ENCODE results near the gene PYGB. TPM values are rescaled to one million over a fixed set of nuclear protein-coding genes. Genes with fewer than 3 reads are reported as not detected.
A peak's percentile ranks its signal among the peaks of the same experiment; 100 is the strongest.

PYGB gene
- total RNA-seq, 2 donors from 2014 or later, result 231 to 261 TPM

GRCh38 chr20:25256226-25256859, 8.5 kb downstream of the PYGB start:
- intact Hi-C loops (cut with DNase I), result no loop called here
- peak overlapping the region; percentile 80 to 86 for H3K27ac ChIP-seq
- no peak for TF ChIP-seq POLR2AphosphoS5 (IDR thresholded peaks at IDR 0.05)
- H3K9me3 ChIP-seq, result no peaks in the 10 kb centered on the region
- H3K27me3 ChIP-seq (replicated peaks; ENCODE audit: insufficient read depth), result no peaks in the 10 kb centered on the region
- H3K4me1 ChIP-seq (replicated peaks), result peaks cover 30% of the 10 kb centered on the region
- 64% methylated on average over 5 of the region's 5 CpGs for WGBS
- peaks cover 0 to 6% of the 10 kb centered on the region in 2 donors for H3K36me3 ChIP-seq
- no peak overlapping the region for H3K4me3 ChIP-seq
- DNase-seq (ENCODE audit: low spot score), result no peak

- 92% methylated on average over 5 of the region's 5 CpGs for WGBS
- Histone ChIP-seq H3K9me3 (no peaks in the 10 kb centered on the region), H3K27me3 (replicated peaks; ENCODE audit: insufficient read depth) (no peaks in the 10 kb centered on the region), H3K27ac (peak overlapping the region; percentile 12 to 30), H3K4me3 (no peak overlapping the region), H3K36me3 (peaks cover 0 to 6% of the 10 kb centered on the region in 2 donors), H3K4me1 (replicated peaks) (peaks cover 24% of the 10 kb centered on the region)
- TF ChIP-seq POLR2AphosphoS5 (IDR thresholded peaks at IDR 0.05) (no peak), POLR2A (IDR thresholded peaks at IDR 0.05) (no peak), CTCF (IDR thresholded peaks at IDR 0.05) (no peak)
- intact Hi-C loops (cut with DNase I), result no loop called here
- DNase-seq (ENCODE audit: low spot score), result no peak
Observed at GRCh38 chr20:25257130-25257529, 9.2 kb downstream of the PYGB start.

- Histone ChIP-seq H3K27me3 (replicated peaks; ENCODE audit: insufficient read depth) (no peaks in the 10 kb centered on the region), H3K4me1 (replicated peaks) (peaks cover 16% of the 10 kb centered on the region), H3K36me3 (peaks cover 0 to 6% of the 10 kb centered on the region in 2 donors), H3K27ac (peak overlapping the region in 1 of 2 donors; percentile 20), H3K4me3 (no peak overlapping the region), H3K9me3 (no peaks in the 10 kb centered on the region)
- WGBS, result 64% methylated on average over 10 of the region's 10 CpGs
- TF ChIP-seq CTCF (IDR thresholded peaks at IDR 0.05), result no peak
- no peak for TF ChIP-seq POLR2A (IDR thresholded peaks at IDR 0.05)
- no peak for TF ChIP-seq POLR2AphosphoS5 (IDR thresholded peaks at IDR 0.05)
- DNase-seq (ENCODE audit: low spot score), result no peak
- intact Hi-C loops (cut with DNase I), result no loop called here
Observed at GRCh38 chr20:25257756-25258475, 10.0 kb downstream of the PYGB start.

- 80% methylated on average over 8 of the region's 8 CpGs for WGBS
- TF ChIP-seq CTCF (IDR thresholded peaks at IDR 0.05), result no peak
- no peak for TF ChIP-seq POLR2A (IDR thresholded peaks at IDR 0.05)
- TF ChIP-seq POLR2AphosphoS5 (IDR thresholded peaks at IDR 0.05), result no peak
Observed at GRCh38 chr20:25258476-25258805, 10.6 kb downstream of the PYGB start.

GRCh38 chr20:25258828-25259227, 10.9 kb downstream of the PYGB start:
- Histone ChIP-seq H3K27ac (peak overlapping the region in 1 of 2 donors; percentile 20), H3K4me1 (replicated peaks) (peaks cover 12% of the 10 kb centered on the region), H3K27me3 (replicated peaks; ENCODE audit: insufficient read depth) (no peaks in the 10 kb centered on the region), H3K36me3 (peaks cover 0 to 6% of the 10 kb centered on the region in 2 donors), H3K4me3 (no peak overlapping the region), H3K9me3 (no peaks in the 10 kb centered on the region)
- no peak for DNase-seq (ENCODE audit: low spot score)
- 80% methylated on average over 4 of the region's 4 CpGs for WGBS
- intact Hi-C loops (cut with DNase I), result no loop called here
- TF ChIP-seq POLR2A (IDR thresholded peaks at IDR 0.05), result no peak
- TF ChIP-seq POLR2AphosphoS5 (IDR thresholded peaks at IDR 0.05), result no peak
- no peak for TF ChIP-seq CTCF (IDR thresholded peaks at IDR 0.05)

More at GRCh38 chr20:25258476-25258805, 10.6 kb downstream of the PYGB start:
- H3K9me3 ChIP-seq, result no peaks in the 10 kb centered on the region
- no peaks in the 10 kb centered on the region for H3K27me3 ChIP-seq (replicated peaks; ENCODE audit: insufficient read depth)
- intact Hi-C loops (cut with DNase I), result no loop called here
- DNase-seq (ENCODE audit: low spot score), result no peak
- peaks cover 0 to 6% of the 10 kb centered on the region in 2 donors for H3K36me3 ChIP-seq
- peak overlapping the region in 1 of 2 donors; percentile 20 for H3K27ac ChIP-seq
- H3K4me3 ChIP-seq, result no peak overlapping the region
- peaks cover 15% of the 10 kb centered on the region for H3K4me1 ChIP-seq (replicated peaks)

Data from prostate gland (tissue), 2 donors.